Stimulated activated CD8-positive, alpha-beta memory T cell treated with anti-CD3 and anti-CD28 coated beads, Interleukin-7, amount 100 ng/mL, for 48 hours (primary cell): Measurements from ENCODE around the gene LIN7B.
A peak's percentile ranks its signal among the peaks of the same experiment; 100 is the strongest.
"Not testable (repeated sequence)": the region's sequence is repeated elsewhere in the genome, so short reads cannot be mapped to it uniquely, and the experiment has no call there.

Source experiments
- DNase-seq, 2 donors: peaks; one replicate each; pipeline ENCODE4 v3.0.0-alpha.2; 2020; ENCODE audit warnings: low read depth in 1 of 2; ENCODE audit errors: extremely low read depth in 1 of 2

LIN7B gene, protein sequence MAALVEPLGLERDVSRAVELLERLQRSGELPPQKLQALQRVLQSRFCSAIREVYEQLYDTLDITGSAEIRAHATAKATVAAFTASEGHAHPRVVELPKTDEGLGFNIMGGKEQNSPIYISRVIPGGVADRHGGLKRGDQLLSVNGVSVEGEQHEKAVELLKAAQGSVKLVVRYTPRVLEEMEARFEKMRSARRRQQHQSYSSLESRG

DNA sequence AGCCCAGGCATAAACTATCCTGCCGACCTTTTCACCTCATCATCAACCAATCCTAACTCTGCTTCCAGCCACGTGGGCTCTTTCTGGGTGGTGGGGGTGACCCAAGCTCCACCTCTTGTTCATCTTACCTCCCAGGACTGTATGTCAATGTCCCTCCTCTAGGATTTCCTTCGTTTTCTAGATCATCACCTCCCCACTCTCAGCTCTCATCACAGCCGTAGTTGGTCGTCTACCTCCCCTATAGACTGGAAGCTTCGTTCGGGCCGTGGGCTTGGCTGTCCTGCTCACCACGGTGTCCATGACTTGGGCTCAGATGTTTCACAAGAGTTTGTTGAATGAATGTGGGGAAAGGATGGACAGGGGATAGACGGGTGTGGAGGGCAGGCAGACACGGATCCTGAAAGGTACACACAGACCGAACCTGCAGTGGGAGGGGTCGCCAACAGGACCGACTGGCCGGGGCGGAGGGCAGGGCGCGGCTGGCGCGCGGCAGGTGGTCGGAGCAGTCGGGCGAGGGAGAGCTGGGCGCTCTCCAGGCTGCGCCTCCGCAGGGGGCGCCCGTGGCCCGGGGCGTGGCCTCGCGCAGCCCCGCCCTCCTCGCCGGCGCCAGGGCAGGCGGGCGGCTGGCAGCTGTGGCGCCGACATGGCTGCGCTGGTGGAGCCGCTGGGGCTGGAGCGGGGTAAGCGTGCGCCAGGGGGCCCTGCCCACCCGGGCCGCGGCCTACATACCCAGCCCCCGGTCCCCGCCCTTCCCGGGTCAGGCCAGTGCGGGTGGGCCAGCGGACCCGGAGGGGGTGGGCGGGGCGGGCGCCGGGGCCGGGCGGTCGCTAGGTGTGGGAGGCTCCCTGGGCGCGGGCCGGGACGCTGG, at the start of gene LIN7B:
TSS of gene LIN7B (plus strand) at position 609 of the 868 bp plus-strand sequence. CDS start at position 644, 35 bp downstream.
- DNase-seq, result peak in 1 of 2 donors; percentile 59

DNA sequence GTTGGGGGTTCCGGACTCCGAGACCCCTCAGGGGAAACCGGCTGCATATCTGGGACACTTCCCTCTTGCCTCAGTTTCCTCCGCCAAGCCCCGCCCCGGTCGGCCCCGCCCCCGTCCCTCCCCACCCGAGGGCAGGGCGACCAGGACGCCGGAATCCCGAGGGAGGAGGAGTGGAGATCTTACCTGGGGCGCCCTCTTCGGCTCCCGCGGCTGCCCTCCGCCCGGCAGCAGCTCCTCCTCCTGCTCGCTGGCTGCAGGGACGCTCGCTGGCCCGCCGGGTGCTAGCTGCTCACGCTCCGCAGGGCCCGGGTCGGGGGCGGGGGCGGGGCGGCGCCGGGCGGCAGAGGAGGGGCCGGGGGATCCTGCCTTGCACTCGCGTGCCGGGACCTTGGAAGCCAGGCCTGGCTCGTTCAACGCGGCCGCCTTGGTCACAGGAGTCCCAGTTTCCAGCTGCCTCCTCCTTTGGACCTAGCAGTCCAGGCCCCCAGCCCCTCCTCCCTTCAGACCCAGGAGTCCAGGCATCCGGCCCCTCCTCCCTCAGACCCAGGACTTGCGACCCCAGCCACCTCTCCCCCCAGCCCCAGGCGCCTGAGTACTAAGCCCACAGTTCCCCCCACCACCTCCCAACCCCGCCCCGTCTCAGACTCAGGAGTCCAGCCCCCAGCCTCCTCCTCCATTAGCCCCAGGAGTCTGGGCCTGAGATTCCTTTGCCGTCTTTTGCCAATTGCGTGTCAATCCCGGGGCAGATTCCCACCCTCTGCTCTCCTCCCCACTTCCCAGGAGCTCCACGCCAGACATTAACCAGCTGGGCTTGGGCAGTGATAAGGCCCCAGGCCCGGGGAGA, 49.2 kb upstream of the LIN7B start, which contains the start of gene NTF4:
TSS of gene NTF4 (minus strand) at position 51 of the 844 bp plus-strand sequence. CDS start 2,821 bp downstream, outside the sequence.
- DNase-seq, result no peak

DNA sequence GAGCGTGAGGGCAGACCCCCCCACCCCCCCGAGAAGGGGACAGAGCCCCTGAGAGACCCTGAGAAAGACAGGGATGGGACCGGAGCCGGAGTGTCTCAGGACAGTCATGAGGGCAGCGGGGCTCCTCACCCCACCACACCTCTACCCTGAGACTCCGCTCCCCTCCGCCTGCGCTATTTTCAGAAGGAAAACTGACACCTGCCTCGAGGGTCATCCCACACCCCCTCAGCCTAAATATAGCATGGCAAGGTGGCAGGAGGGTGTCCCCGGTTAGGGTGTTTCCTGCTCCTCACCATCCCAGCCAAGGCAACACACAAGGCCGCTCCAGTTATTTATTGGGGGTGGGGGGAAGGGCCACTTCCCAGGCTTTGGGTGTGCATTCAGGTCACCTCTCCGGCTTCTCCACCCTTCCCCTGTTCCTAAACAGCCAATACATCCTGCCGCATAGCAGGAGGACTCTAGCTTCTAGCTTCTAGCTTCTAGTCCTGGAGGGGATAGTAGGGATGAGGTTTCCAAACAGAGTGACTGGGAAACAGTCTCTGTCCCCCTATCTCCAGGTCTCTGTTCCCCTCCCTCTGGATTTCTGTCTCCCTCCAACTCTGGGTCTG, 48.2 kb upstream of the LIN7B start:
- DNase-seq, result no peak

DNA sequence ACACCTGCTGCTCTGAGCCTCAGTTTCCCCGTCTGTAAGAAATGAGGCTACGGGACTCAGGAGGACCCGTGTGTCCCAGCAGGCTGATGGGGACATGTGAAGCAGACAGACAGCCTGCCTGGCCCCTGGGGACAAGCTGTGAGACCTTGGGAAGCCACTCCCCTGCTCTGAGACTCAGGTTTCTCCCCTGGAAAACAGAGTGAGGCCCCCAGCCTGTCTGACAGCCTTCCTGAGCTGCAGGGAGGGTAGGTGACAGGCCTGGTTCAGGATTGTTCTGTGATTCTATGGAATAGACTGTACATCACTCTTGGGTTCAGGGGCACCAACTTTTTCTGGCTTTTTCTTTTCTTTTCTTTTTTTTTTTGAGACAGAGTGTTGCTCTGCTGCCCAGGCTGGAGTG, 46.6 kb upstream of the LIN7B start:
- no peak for DNase-seq

GRCh38 chr19:49069026-49069425, 45.1 kb upstream of the LIN7B start:
- DNase-seq, result no peak

DNA sequence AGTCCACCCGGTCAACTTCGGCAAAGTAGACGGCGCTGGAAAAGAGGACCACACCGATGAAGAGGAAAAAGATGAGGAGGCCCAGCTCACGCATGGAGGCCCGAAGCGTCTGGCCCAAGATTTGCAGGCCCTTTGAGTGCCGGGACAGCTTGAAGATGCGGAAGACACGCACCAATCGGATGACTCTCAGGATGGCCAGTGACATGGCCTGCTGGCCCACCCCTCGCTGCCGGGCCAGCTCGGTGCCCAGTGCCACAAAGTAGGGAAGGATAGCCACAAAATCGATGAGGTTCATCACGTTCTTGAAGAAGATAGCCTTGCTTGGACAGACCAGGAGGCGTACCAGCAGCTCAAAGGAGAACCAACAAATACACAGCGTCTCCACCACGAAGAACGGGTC, 43.8 kb upstream of the LIN7B start:
- no peak for DNase-seq

DNA sequence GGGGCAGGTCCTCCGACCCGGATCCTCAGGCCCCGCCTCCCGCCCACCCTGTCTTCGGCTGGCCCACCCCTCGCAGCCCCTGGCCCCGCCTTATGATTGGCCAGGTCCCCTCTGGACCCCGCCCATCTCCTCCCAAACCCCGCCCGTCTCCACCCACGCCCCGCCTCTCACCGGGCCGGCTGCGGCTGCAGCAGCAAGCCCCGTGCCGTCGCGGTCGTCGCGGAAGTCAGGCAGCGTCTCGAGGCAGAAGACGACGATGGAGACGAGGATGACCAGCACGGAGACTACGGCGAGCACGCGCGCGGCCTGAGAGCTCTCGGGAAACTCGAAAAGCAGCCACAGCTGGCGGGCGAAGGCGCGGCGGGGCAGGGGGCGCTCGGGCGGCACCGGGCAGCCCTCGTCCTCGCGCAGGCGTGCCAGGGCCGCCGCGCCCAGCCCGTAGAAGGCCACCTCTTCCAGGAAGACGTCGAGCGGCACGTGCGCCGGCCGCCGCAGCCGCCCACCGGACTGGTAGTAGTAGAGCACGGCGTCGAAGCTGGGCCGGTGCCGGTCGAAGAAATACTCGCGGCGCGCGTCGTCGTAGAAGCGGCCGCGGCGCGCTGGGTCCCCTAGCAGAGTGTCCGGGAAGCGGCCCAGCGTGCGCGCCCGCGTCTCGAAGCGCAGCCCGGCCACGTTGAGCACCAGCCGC, 42.2 kb upstream of the LIN7B start:
- no peak for DNase-seq

- no peak for DNase-seq
Measured at GRCh38 chr19:49073514-49074378, 40.4 kb upstream of the LIN7B start.

DNA sequence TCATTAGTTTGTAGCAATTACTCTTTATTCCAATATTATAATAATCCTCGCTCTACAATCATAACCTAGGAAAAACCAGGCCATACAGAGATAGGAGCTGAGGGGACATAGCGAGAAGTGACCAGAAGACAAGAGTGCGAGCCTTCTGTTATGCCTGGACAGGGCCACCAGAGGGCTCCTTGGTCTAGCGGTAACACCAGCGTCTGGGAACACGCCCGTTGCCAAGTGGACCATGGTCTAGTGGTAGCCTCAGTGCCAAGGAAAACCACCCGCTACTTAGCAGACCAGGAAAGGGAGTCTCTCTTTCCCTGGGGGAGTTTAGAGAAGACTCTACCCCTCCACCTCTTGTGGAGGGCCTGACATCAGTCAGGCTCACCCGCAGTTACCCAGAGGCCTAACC, 39.3 kb upstream of the LIN7B start:
- not testable (repeated sequence) for DNase-seq

DNA sequence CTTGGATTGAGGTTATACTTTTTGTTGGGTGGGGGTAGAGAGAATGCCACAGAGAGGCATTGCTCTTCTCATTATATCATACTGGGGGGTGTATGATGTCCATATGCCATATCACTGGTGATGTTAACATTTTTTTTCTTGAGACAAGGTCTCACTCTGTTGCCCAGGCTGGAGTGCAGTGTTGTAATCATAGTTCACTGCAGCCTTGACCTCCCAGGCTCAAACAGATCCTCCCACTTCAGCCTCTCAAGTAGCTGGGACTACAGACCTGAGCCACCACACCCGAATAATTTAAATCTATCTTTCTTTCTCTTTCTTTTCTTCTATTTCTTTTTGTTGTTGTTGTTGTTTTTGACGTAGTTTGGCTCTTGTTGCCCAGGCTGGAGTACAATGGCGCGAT, 33.8 kb upstream of the LIN7B start:
- DNase-seq, result no peak

DNA sequence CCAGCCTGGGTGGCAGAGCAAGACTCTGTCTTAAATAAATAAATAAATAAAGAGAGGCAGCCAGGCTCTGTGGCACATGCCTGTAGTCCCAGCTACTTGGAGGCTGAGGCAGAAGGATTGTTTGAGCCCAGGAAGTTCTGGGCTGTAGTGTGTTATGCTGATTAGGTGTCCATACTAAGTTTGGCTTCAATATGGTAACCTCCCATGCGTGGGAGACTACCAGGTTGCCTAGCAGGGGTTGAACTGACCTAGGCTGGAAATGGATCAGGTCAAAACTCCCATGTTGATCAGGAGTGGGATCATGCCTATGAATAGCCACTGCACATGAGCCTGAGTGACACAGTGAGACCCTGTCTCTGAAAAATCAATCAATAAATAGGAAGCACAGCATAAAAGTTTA, 32.9 kb upstream of the LIN7B start:
- DNase-seq, result no peak

- DNase-seq, result no peak
Measured at GRCh38 chr19:49084206-49085019, 29.8 kb upstream of the LIN7B start.

GRCh38 chr19:49085020-49085867, 28.9 kb upstream of the LIN7B start, which contains the start of gene SNRNP70:
SNRNP70 (plus strand) TSS chr19:49085451; CDS start chr19:49086415, 964 bp downstream.
- peak; percentile 99 for DNase-seq

- DNase-seq, result no peak
Measured at GRCh38 chr19:49085868-49086232, 28.3 kb upstream of the LIN7B start.

DNA sequence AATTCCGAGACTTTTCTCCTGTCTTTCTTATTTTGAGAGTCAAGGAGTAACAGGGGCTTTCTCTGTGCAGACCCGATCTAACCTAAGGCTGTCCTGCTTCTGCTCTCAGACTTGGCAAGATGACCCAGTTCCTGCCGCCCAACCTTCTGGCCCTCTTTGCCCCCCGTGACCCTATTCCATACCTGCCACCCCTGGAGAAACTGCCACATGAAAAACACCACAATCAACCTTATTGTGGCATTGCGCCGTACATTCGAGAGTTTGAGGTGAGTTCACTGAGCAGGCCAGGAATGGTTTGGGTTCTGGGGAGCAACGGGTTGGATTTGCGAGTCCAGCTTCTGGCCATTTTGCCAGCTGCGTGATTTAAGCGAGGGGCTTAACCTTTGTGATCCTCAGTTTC, 27.9 kb upstream of the LIN7B start:
- no peak for DNase-seq

GRCh38 chr19:49091391-49092038, 22.7 kb upstream of the LIN7B start:
- DNase-seq, result no peak

GRCh38 chr19:49092686-49093085, 21.5 kb upstream of the LIN7B start:
- no peak for DNase-seq
